ENCODE measurements around the gene MYL9.

MYL9 gene

DNA sequence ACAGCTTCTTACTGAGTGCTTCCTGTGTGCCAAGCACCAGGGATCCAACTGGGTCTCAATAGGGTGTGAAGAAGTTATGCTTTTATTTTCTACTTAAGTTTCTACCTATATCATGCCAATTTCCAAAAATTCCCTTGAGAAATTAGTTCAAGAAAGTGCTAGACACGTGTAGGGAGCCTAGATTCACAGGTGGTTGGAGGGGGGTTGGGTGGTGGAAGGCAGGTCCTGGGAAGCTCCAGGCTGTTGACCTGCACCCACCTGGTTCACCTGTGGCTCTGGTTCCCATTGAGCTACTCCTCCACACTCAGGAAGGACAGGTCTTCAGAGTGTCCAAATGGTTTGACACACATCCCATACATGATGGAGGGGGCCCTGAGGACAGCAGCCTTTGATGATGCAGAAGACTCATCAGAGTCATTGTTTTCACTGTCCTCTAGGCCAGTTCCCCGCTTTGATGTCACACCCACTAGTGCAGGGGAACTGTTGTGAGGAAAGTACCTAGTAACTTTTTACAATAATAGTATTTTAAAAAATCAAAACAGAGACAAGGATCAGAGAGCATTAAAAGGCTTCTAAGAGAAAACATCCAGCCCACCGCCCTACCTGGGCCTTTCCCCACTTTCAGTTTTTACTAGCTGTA lies 39.8 kb upstream of the MYL9 start:
- no peaks in the 10 kb centered on the region for H3K9me2 ChIP-seq (replicated peaks; ENCODE audit: low read depth, low read length)
- no peak for TF ChIP-seq CTCF (conservative IDR thresholded peaks at IDR 0.05; ENCODE audit: low read length)
- no peak overlapping the region for H2AFZ ChIP-seq (ENCODE audit: low read length)
- H3K9ac ChIP-seq (ENCODE audit: low read depth, low read length, poor library complexity, severe bottlenecking), result no peak overlapping the region
- H3K9me3 ChIP-seq (ENCODE audit: insufficient read depth, low read depth, low read length), result no peaks in the 10 kb centered on the region
- H3K4me3 ChIP-seq (ENCODE audit: low read length, poor library complexity, severe bottlenecking), result no peak overlapping the region
- no peaks in the 10 kb centered on the region for H4K20me1 ChIP-seq (ENCODE audit: insufficient read depth, low read length, poor library complexity, severe bottlenecking)
- no peaks in the 10 kb centered on the region for H3K27me3 ChIP-seq (ENCODE audit: insufficient read depth, low read length, poor library complexity, severe bottlenecking)
- H3F3A ChIP-seq (ENCODE audit: low read depth), result no peaks in the 10 kb centered on the region
- H3K4me1 ChIP-seq (ENCODE audit: insufficient read depth, low read length, poor library complexity, severe bottlenecking), result no peaks in the 10 kb centered on the region
- H3K36me3 ChIP-seq (ENCODE audit: insufficient read depth, low read length), result peaks cover 41% of the 10 kb centered on the region; the same call in 1 of the 2 replicates
- no peaks in the 10 kb centered on the region for H3K79me2 ChIP-seq (ENCODE audit: insufficient read depth, low read length)
- no peak overlapping the region for H3K4me2 ChIP-seq (ENCODE audit: low read depth, low read length, poor library complexity, severe bottlenecking)

DNA sequence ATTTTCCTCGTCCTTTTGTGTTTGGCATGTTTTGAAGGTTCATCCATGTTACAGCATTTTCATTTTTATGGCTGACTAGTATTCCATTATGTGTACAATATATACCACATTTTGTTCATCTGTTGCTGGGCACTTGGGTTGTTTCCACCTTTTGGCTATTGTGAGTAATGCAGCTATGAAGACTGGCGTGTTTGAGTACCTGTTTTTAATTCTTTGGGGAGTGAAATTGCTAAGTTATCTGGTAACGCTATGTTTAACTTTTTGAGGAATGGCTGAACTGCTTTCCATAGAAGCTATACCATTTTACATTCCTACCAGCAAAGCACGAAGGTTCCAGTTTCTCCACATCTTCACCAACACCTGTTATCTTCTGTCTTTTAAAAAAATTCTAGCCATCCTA lies 37.0 kb upstream of the MYL9 start:
- no peak overlapping the region for H3K4me2 ChIP-seq (ENCODE audit: low read depth, low read length, poor library complexity, severe bottlenecking)
- H2AFZ ChIP-seq (ENCODE audit: low read length), result no peak overlapping the region
- no peak overlapping the region for H3K4me3 ChIP-seq (ENCODE audit: low read length, poor library complexity, severe bottlenecking)
- H3K79me2 ChIP-seq (ENCODE audit: insufficient read depth, low read length), result no peaks in the 10 kb centered on the region
- peaks cover 17% of the 10 kb centered on the region; the same call in 1 of the 2 replicates for H3K36me3 ChIP-seq (ENCODE audit: insufficient read depth, low read length)
- H3K9ac ChIP-seq (ENCODE audit: low read depth, low read length, poor library complexity, severe bottlenecking), result no peak overlapping the region
- peaks cover 4% of the 10 kb centered on the region for H4K20me1 ChIP-seq (ENCODE audit: insufficient read depth, low read length, poor library complexity, severe bottlenecking)
- H3F3A ChIP-seq (ENCODE audit: low read depth), result no peaks in the 10 kb centered on the region
- no peaks in the 10 kb centered on the region for H3K27me3 ChIP-seq (ENCODE audit: insufficient read depth, low read length, poor library complexity, severe bottlenecking)
- H3K4me1 ChIP-seq (ENCODE audit: insufficient read depth, low read length, poor library complexity, severe bottlenecking), result no peaks in the 10 kb centered on the region
- H3K9me3 ChIP-seq (ENCODE audit: insufficient read depth, low read depth, low read length), result no peaks in the 10 kb centered on the region
- TF ChIP-seq CTCF (conservative IDR thresholded peaks at IDR 0.05; ENCODE audit: low read length) (no peak), EZH2phosphoT487 (IDR thresholded peaks at IDR 0.05; ENCODE audit: borderline replicate concordance) (no peak)
- H3K9me2 ChIP-seq (replicated peaks; ENCODE audit: low read depth, low read length), result no peaks in the 10 kb centered on the region

DNA sequence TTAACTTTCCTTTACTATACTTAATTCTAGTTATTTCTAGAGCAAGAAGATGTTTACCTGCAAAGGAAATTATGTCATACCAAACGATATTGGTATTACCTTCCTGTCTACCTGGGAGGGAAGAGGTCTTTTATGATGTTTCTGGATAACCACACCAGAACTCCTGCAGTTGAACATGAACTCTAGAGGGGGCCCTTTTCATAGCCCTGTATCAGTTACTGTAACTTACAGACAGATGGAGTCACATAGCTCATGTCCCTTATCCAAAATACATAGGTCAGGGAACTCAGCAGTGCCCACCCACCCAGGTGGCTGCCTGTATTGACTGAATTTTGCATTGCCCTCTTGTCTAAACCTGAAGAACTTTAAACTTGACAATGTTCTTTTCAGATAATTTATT lies 35.1 kb upstream of the MYL9 start:
- H3K27me3 ChIP-seq (ENCODE audit: insufficient read depth, low read length, poor library complexity, severe bottlenecking), result no peaks in the 10 kb centered on the region
- no peak overlapping the region for H3K4me2 ChIP-seq (ENCODE audit: low read depth, low read length, poor library complexity, severe bottlenecking)
- no peaks in the 10 kb centered on the region for H3K9me3 ChIP-seq (ENCODE audit: insufficient read depth, low read depth, low read length)
- H3K9me2 ChIP-seq (replicated peaks; ENCODE audit: low read depth, low read length), result no peaks in the 10 kb centered on the region
- no peak overlapping the region for H3K4me3 ChIP-seq (ENCODE audit: low read length, poor library complexity, severe bottlenecking)
- no peaks in the 10 kb centered on the region for H3K4me1 ChIP-seq (ENCODE audit: insufficient read depth, low read length, poor library complexity, severe bottlenecking)
- no peak overlapping the region for H2AFZ ChIP-seq (ENCODE audit: low read length)
- 0 out of 2 replicates have a peak, but pooled peaks cover 4% of the 10 kb centered on the region for H3K36me3 ChIP-seq (ENCODE audit: insufficient read depth, low read length)
- no peak overlapping the region for H3K9ac ChIP-seq (ENCODE audit: low read depth, low read length, poor library complexity, severe bottlenecking)
- H3F3A ChIP-seq (ENCODE audit: low read depth), result no peaks in the 10 kb centered on the region
- TF ChIP-seq EZH2phosphoT487 (IDR thresholded peaks at IDR 0.05; ENCODE audit: borderline replicate concordance) (no peak), CTCF (conservative IDR thresholded peaks at IDR 0.05; ENCODE audit: low read length) (peak; percentile 66)
- peaks cover 4% of the 10 kb centered on the region for H4K20me1 ChIP-seq (ENCODE audit: insufficient read depth, low read length, poor library complexity, severe bottlenecking)
- H3K79me2 ChIP-seq (ENCODE audit: insufficient read depth, low read length), result no peaks in the 10 kb centered on the region

Measured in Loucy (cell line).